Activated T-cell treated with anti-CD3 and anti-CD28 coated beads for 48 hours (primary cell): ENCODE measurements around the gene NSFL1C.
"Not testable (repeated sequence)": the region's sequence is repeated elsewhere in the genome, so short reads cannot be mapped to it uniquely, and the experiment has no call there.

Experiments used
- DNase-seq: peaks from one replicate; pipeline ENCODE4 v3.0.0-alpha.2; 2020; ENCODE audit warnings: low read depth

NSFL1C gene

DNA sequence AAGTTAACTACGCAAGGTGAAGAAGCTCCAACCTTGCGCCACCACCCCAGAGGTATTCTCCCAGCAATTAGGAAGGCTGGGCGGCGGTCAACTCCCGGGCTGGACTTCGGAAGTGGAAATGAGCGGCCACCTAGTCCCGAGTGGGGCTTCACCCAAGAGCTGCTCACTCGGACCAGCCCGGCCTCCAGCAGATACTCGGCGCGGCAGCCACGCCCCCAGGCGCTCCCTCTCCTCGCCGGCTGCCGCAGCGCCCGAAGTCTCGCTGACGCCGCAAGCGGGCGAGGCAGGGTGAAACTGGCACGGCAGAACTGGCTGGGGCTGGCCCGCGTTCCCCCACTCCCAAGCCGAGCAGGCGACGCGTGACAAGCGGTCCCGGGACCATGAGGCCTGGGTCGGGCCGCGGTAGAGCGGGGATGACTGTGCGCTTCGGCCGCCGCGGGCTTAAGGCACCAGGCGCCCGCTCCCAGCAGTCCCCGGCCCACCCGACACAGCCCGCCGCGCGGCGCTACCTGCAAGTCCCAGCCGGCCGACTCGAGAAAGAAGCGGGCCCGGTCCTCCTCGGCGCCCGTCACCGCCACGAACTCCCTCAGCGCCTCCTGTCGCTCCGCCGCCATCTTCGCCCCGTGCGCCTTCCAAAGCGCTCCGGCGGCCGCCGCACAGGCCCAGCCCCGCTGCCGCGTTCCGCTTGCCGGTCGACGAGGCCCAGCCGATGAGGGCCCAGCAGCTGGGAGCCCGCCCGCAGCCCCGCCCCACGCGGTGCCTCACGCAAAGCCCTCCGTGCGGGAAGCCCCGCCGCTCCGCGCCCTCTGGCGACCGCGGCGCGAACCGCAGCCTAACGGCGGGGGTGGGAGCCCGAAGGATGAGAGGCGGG lies at the start of gene NSFL1C:
Gene NSFL1C, minus strand, starts transcription at position 639 of the 871 bp plus-strand sequence. Its CDS starts 25 bp downstream, at position 614.
- peak; percentile 98 for DNase-seq

DNA sequence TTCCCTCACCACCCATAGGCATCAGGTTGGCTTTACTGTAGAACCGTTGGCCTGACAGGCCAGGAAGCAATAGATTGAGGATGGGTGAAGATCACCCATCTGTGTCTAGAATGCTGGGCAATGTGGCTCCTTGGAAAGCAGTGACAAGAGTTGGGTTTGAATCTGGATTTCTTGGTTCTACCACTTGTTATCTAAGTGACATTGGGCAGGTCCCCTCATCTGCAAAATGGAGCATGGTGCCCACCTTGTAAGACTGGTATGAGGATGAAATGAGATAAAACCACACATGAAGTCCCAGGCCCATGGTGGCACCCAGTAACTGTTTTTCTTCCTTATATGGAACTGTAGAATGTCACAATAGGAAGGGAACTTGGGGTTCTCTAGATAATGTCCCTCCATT lies 47.2 kb upstream of the NSFL1C start:
- no peak for DNase-seq

DNA sequence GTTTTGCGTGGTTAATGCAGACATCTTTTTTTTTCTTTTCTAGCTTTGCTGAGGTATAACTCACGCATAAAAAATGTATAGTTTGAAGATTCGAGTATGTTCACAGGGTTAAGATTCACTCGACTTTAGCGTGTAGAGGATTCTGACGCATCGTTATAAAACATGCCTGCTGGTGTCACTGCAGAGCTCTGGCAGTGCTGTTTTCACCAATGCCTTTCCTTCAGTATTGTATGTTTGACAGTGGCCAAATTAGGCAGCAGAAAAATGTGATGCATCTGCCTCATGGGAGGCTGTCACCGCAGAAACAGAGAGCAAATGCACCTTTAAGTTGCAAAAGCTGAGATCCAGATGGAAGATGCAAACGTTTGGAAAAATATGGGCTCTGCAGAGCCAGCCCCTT lies 42.6 kb upstream of the NSFL1C start:
- peak; percentile 14 for DNase-seq

DNA sequence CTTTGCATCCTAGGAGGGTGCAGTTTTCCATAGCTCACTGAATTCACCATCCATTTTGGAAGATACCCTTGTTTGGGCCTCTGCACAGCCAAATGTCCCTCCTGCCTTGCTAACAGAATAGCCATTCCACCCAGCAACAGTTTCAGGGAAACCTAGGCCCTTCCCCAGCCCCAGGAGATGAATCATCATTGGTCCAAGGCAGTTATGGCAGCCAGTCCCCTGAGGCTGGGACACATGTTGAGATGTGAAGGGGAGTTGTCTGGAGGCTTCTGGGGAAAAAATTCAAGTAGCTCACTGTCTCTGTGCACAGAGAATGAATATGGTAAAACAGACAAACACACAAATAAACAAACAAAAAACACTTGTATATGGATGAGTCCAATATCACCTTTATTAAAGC lies 41.9 kb upstream of the NSFL1C start:
- DNase-seq, result no peak

DNA sequence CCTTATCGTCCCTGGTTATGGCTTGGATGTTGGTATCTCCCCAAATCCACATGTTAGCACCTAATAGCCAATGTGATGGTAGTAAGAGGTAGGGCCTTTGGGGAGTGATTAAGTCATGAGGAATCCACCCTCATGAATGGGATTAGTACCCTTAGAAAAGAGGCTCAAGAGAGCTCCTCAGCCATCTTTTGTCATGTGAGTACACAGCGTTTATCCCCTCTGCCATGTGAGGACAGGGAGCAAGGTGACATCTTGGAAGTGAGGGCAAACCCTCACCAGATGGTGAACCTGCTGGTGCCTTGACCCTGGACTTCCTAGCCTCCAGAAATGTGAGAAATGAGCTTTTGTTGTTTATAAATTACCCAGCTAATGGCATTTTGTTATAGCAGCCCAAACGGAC lies 40.6 kb upstream of the NSFL1C start:
- DNase-seq, result no peak

DNA sequence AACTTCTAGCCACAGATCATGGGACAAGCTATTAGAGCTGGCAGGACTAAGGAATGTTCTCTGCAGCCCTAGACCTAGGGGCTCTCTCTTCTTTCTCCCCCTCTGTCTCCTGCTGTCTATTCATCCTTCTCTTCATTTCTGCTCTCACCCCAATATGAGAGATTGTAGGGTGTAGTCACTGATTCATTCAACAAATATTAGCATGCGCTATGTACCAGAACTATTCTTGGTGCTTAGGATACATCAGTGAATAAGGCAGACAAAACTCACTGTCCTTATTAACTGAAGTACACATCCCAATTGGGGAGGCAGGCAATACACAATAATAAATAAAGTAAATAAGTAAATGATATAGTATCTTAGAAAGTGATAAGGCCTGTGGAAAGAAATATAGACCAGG lies 39.2 kb upstream of the NSFL1C start:
- no peak for DNase-seq

DNA sequence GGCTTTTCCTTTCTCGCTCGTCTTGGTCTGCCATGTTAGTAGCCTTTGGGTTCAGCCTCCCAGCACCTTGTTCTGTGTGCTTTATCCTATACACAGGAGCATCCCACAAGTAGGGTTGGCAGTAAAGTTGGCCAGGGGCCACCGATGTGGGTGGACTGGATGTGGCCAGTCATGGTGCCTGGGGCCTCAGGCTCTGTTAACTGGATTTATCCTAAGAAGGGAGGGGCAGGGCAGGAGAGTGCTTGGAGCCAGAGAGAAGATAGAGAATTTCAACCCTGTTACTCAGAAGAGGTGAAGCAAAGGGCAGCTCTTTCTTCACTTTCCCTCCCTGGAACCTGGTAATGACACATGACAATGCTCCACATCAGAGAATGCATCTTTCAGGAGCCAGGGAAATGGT lies 38.7 kb upstream of the NSFL1C start:
- no peak for DNase-seq

DNA sequence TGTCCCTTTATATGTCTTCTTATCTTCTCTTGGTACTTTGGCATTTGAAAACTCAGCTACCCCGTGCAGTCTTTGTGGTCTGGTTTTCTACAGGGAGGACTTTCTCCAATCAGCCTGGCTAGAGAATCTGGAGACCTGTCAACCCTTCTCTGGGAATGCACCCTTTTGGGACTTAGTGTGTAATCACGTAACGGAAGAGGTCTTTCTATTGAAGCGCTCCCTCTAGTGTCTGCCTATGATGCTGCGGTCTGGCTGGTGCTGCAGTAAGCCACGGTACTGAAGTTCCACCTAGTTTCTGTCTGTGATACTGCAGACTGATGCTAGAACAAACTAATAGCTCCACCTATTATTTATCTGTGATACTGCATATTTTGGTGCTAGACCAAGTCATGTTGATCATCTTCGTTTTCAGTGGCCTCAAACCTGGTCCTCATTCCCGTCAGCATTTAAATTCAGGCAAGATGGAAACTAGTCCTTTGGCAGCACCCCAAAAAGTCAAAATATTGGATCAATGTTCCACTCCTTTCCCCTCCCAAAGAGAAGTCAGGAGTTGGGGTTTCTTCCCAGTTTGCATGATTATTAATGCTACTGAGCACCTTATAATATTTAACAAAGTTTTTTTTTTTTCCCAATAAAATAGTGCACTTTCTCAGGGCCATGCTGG lies 37.0 kb upstream of the NSFL1C start:
- peak; percentile 66 for DNase-seq

DNA sequence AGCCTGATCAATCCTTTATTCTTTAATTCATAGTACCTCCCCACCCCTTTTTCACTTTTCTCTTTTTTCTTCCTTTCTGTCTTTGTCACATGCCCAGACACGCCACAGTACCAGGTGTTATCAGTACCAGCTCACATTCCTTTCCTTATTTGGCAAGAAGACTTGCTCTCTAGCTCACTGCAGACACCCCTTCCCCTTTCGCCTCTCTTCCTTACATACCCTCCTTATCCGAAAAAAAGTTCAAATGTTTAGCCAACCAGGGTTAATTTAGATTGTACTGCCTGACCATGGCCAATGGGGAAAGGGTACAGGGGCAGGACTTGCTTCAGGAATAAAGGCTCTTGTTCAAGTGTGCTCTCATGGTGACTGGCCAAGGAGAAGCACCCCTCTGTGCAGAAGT lies 33.8 kb upstream of the NSFL1C start:
- no peak for DNase-seq

DNA sequence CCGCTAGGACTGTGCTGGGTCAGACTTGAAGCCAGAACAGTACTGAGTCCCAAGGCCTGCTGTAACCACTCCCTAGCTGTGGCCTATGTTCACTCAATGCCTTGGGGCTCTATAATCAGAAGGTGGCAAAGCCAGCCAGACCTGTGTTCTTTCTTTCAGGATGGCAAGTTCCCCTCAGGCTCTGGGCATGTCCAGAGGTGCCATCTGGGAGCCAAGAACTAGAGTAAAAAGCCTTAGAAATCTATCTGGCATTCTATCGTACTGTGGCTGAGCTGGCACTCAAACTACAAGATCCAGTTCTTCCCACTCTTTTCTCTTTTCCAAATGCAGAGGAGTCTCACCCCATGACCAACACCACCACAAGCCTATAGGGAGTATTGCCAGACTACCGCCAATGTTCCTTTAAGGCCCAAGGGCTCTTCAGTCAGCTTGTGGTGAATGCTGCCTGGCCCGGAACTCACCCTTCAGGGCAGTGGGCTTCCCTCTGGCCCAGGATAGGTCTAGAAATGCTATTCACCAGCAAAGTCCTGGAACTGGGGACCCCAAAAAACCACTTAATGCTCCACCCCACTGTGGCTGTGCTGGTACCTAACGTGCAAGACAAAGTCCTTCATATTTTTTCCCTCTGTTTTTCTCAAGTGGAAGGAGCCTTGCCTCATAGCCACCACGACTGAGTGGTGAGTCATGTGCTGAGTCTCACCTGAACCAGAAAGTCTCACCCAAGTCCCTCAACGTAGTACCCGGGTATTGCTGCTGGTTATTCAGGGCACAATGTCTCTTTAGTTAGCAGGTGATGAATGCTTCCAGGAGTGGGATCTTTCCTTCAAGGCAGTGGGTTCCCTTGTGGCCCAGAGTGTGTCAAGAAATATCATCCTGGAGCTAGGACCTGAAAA lies 33.1 kb upstream of the NSFL1C start:
- DNase-seq, result no peak

DNA sequence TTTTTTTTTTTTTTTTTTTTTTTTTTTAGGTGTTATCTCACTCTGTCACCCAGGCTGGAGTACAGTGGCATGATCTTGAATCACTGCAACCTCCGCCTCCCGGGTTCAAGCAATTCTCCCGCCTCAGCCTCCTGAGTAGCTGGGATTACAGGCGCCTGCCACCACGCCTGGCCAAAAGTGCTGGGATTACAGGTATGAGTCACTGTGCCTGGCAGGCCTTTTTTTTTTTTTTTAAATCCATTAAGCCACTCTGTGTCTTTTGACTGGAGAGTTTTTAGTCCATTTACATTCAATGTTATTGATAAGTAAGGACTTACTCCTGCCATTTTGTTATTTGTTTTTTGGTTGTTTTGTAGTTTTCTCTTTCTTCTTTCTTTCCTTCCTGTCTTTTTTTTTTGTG lies 30.7 kb upstream of the NSFL1C start:
- DNase-seq, result not testable (repeated sequence)

DNA sequence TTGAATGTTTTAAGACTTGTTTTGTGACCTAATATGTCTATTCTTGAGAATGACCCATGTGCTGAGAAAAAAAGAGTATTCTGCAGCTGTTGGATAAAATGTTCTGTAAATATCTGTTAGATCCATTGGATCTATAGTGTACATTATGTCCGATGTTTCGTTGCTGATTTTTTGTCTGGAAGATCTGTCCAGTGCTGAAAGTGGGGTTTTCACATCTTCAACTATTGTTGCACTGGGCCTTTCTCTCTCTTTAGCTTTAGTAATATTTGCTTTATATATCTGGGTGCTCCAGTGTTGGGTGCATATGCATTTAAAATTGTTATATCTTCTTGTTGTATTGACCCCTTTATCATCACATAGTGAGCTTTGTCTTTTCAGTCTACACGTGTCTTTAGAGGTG lies 30.3 kb upstream of the NSFL1C start:
- DNase-seq, result no peak

DNA sequence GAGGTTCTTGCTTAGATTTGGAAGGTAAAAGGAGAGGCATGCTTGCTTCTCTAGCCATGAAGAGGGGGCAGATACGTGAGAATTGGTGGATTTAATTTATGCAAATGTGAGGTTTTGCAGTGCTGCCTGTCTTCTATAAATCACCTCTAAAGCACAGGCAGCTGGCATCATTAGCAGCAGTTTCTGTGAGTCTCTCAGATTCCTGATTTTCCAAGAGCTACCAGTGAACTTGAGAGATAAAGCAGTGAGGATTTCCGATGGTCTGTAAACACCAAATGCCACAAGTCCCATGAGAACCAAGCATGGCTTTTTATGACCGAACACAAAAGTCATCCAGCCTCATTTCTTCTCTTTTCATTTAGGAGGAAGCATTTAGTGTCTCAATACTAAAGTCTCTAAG lies 27.8 kb upstream of the NSFL1C start:
- DNase-seq, result no peak

DNA sequence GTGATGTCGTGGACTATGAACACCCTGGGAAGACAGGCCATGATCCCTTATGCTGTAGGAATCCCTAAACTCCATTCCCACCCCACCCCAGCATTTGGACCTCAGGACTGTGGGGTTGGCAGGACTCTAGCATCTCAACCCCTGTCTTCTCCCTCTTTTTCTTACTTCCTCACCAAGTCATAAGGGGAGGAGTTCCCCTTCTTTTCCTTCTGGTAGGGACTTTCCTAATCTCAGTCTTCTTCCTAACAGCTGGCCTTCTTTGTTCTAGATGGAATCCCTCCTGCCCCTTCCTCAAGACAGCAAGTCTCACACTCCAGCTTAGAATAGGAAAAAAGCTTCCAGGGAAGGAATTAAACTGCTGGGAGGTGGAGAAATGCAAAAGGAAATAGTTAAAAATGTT lies 26.9 kb upstream of the NSFL1C start:
- no peak for DNase-seq

DNA sequence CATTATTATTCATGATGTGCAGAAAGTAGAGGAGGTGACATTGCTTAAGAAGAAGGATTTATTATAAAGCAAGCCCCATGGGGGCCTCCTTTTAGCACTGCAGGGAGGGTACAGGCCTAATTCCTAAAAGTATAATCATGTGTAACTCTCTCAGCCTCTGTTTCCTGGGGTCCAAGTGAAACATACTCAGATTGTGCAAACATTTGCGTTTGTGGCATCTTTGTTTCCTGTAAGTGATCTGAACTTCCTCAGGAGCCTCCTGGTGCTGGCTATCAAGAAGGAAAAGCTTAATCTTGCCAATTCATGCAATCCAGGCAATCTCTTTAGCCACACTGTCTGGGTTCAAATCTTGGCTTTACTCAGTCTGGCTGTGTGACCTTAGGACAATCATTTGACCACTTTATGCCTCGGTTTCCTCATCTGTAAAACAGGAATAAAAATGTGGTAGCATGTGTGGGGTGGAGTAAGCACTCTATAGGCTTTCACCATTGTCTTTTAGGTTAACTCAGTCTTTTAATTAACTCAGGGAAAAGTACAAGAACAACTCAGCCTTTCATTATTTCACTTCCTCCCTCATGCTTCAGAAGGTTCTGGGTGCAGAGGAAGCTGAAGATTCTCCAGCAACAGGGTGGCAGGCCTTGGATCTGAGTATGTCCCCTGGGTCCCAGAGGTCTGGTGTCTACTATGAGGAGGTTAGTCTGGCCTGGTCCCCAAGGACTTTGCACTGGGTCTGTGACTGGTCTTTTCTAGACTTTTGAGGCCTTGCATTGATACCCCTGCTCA lies 25.4 kb upstream of the NSFL1C start:
- no peak for DNase-seq

DNA sequence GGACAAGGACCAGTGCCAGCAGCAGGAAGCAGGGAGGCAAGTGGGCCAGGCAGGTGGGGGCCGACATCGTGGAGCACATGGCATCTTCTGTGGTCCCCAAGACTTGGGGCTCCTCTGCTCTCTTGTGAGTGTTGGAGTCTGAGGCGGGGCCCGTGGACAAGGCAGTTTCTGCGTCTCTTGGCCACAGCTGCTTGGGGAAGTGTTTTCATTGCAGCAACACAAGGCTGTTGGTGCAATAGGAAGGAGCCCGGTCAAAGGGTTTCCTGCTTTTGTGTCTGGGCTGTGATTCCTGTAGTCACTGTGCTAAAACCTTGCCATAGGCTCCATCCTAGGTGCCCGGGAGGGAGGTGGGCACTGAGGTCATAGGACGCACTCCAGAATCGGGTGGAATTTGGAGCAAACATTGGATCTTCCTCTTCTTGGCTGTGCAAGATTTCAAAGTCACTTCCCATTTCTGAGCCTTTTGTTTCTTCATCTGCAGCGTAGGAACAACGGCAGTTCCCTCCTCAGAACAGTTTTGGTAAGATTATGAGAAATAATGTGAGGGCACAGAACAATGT lies 24.7 kb upstream of the NSFL1C start, which contains the start of gene SIRPB2:
Gene SIRPB2, minus strand, starts transcription at position 140 of the 560 bp plus-strand sequence. Its CDS starts 61 bp downstream, at position 79.
- no peak for DNase-seq

DNA sequence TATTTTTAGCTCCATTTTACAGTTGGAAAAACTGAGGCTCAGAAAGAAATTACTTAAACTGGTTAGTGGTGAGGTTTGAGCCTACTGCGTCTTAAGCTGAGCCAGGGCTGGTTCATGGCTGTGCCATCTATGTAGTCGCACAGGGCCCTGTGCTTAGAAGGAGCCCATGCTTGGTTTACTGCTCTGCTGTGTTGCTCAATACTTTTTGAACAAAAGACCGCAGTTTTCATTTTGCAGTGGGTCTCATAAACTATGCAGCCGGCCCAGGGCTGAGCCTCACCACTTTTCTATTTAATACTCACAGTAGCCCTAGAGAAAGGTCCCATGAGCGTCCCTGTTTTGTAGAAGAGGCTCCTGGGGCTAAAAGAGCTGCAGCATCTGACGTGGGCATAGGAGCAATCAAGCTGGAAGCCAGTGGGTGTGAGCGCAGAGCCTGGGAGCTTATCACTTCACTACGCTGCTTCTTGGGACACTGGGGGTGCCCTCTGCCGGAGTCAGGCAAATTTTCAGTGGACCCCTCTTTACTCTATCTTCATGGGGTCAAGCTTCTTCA lies 24.1 kb upstream of the NSFL1C start:
- no peak for DNase-seq

DNA sequence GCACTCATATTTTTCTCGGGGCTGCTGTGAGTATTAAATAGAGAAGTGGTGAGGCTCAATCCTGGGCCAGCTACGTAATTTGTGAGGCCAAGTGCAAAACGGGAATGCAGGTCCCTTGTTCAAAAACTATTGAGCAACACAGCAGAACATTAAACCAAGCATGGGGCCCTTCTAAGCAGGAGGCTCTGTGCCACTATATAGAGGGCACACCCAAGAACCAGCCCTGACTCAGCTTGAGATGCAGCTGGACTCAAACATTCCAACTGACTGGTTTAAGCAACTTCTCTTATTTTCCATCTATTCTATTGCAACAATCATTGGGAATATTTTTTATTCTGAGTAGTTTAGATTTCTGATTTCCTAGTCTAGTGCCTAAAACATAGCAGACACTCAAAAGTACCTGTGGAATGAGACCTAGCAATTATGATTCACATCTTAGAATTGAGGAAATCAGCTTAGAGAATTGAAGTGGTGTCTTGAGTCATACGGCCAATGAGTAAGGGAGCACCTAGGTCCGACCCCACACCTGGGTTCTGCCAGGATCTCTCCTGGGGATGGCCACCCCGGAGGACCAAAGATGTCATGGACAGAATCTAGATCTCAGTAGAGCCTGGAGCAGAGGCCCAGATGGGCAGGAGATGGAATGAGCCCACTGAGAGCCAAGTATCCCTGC lies 23.3 kb upstream of the NSFL1C start:
- no peak for DNase-seq

DNA sequence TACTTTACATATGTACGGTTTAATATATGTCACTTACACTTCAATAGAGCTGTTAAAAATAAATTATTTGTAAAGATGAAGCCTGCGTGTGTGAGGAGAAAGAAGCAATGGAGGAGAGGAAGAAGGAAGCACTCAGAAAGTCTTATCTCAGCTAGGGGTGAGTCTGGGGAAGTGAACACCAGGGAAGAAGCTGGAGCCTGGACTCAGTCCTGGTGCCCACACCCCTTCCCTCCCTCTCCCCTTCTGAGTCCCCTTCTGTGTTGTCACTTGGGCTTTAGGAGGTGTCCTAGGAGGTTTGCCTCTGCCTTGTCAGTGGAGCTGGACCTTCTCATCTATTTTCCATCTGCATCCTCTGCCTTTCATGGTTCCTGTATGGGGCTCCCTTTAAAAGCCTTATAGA lies 22.7 kb upstream of the NSFL1C start:
- no peak for DNase-seq

DNA sequence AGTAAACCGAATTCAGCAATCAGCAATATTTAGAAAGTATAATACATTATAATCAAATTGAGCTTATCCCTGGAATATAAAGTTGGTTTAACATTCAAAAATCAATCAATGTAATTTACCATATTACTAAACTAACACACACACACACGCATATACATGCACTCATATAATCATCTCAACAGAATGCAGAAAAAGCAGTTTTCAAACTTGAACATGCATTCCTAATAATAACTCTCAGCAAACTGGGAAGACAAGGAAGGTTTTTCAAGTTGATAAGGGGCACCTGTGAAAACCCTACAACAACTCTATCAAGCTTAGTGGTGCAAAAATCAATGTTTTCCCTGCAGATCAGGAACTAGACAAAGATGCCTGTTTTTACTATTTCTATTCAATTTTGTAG lies 19.9 kb upstream of the NSFL1C start:
- DNase-seq, result no peak
